HK-2 (cell line): ENCODE data around the gene WNT5B.
"Not testable (repeated sequence)": the region's sequence is repeated elsewhere in the genome, so short reads cannot be mapped to it uniquely, and the experiment has no call there.

Experiments
- DNase-seq: peaks from one replicate; pipeline ENCODE4 v3.0.0-alpha.2; 2018; ENCODE audit not compliant: unreplicated experiment

Gene WNT5B

GRCh38 chr12:1691123-1692007 is 62.3 kb downstream of the WNT5B start:
- no peak for DNase-seq

- DNase-seq, result no peak
Measured at GRCh38 chr12:1692226-1692625, 63.2 kb downstream of the WNT5B start.

GRCh38 chr12:1692895-1693610 is 64.0 kb downstream of the WNT5B start:
- DNase-seq, result no peak

GRCh38 chr12:1695097-1695496 is 66.1 kb downstream of the WNT5B start:
- DNase-seq, result not testable (repeated sequence)

GRCh38 chr12:1695886-1696670 is 67.0 kb downstream of the WNT5B start:
- no peak for DNase-seq

GRCh38 chr12:1696800-1697199 is 67.8 kb downstream of the WNT5B start:
- DNase-seq, result no peak
